ENCODE measurements around the gene TMEM52. TPM values are rescaled to one million over a fixed set of nuclear protein-coding genes. Genes with fewer than 3 reads are reported as not detected.
A peak's percentile ranks its signal among the peaks of the same experiment; 100 is the strongest.

The TMEM52 gene
- total RNA-seq, 3 donors from 2014 or later (not counting 1 experiment from before 2014, with no cell fraction given), result 0.41 TPM; not detected in 2

- Histone ChIP-seq H3K4me1 (ENCODE audit: control insufficient read depth, insufficient read depth, low read length) (peaks cover 10% of the 10 kb centered on the region), H3K36me3 (ENCODE audit: control insufficient read depth, insufficient read depth, low read length) (no peaks in the 10 kb centered on the region), H3K9me3 (ENCODE audit: control insufficient read depth, insufficient read depth, low read length) (no peaks in the 10 kb centered on the region), H3K4me3 (ENCODE audit: low read length) (no peak overlapping the region), H3K27me3 (ENCODE audit: control insufficient read depth, insufficient read depth, low read length) (peaks cover 2% of the 10 kb centered on the region), H3K27ac (ENCODE audit: low read length) (no peak overlapping the region)
- H3K4me3 Mint-ChIP-seq, result no peak overlapping the region
- H3K27ac Mint-ChIP-seq, result no peak overlapping the region
- TF ChIP-seq CTCF (IDR thresholded peaks at IDR 0.05), result no peak
- no peak for ATAC-seq
- no peaks in the 10 kb centered on the region for H3K9me3 Mint-ChIP-seq
- H3K4me1 Mint-ChIP-seq, result peaks cover 0 to 8% of the 10 kb centered on the region in 2 donors
- H3K27me3 Mint-ChIP-seq (ENCODE audit: low read depth in 2 of 2), result peaks cover 3 to 7% of the 10 kb centered on the region in 2 donors
- no peak for DNase-seq
- intact Hi-C loops (cut with micrococcal nuclease), result loop anchor here (10.0 kb wide), 1 partner anchor 439 kb away; no protein-coding TSS in a partner anchor
- WGBS (ENCODE audit: insufficient coverage), result 92% methylated on average over 29 of the region's 29 CpGs
- no peaks in the 10 kb centered on the region for H3K36me3 Mint-ChIP-seq
Measured at GRCh38 chr1:1945782-1946393, 26.8 kb upstream of the TMEM52 start.

- no peak overlapping the region for H3K27ac ChIP-seq (ENCODE audit: low read length)
- H3K27ac Mint-ChIP-seq, result no peak overlapping the region
- WGBS (ENCODE audit: insufficient coverage), result 22% methylated on average over 37 of the region's 37 CpGs
- H3K9me3 Mint-ChIP-seq, result no peaks in the 10 kb centered on the region
- DNase-seq (peak; percentile 54 to 76), ATAC-seq (peak; percentile 71 to 99 (median 96))
- H3K9me3 ChIP-seq (ENCODE audit: control insufficient read depth, insufficient read depth, low read length), result no peaks in the 10 kb centered on the region
- peak; percentile 85 for TF ChIP-seq CTCF (IDR thresholded peaks at IDR 0.05)
- intact Hi-C loops (cut with micrococcal nuclease), result loop anchor here (5.0 to 10.0 kb wide), 2 partner anchors 103 to 441 kb away; no protein-coding TSS in a partner anchor
- peaks cover 0 to 8% of the 10 kb centered on the region in 2 donors for H3K4me1 Mint-ChIP-seq
- no peaks in the 10 kb centered on the region for H3K36me3 Mint-ChIP-seq
- peaks cover 10% of the 10 kb centered on the region for H3K4me1 ChIP-seq (ENCODE audit: control insufficient read depth, insufficient read depth, low read length)
- H3K4me3 ChIP-seq (ENCODE audit: low read length), result no peak overlapping the region
- H3K36me3 ChIP-seq (ENCODE audit: control insufficient read depth, insufficient read depth, low read length), result no peaks in the 10 kb centered on the region
- no peak overlapping the region for H3K4me3 Mint-ChIP-seq
- H3K27me3 Mint-ChIP-seq (ENCODE audit: low read depth in 2 of 2), result no peaks in the 10 kb centered on the region
- peaks cover 2% of the 10 kb centered on the region for H3K27me3 ChIP-seq (ENCODE audit: control insufficient read depth, insufficient read depth, low read length)
Measured at GRCh38 chr1:1943834-1944570, 24.9 kb upstream of the TMEM52 start.

GRCh38 chr1:1942753-1943656 lies 23.9 kb upstream of the TMEM52 start:
- Histone ChIP-seq H3K9me3 (ENCODE audit: control insufficient read depth, insufficient read depth, low read length) (no peaks in the 10 kb centered on the region), H3K4me3 (ENCODE audit: low read length) (no peak overlapping the region), H3K4me1 (ENCODE audit: control insufficient read depth, insufficient read depth, low read length) (peaks cover 10% of the 10 kb centered on the region), H3K27me3 (ENCODE audit: control insufficient read depth, insufficient read depth, low read length) (peaks cover 2% of the 10 kb centered on the region), H3K36me3 (ENCODE audit: control insufficient read depth, insufficient read depth, low read length) (no peaks in the 10 kb centered on the region), H3K27ac (ENCODE audit: low read length) (no peak overlapping the region)
- H3K9me3 Mint-ChIP-seq, result no peaks in the 10 kb centered on the region
- H3K27me3 Mint-ChIP-seq (ENCODE audit: low read depth in 2 of 2), result no peaks in the 10 kb centered on the region
- intact Hi-C loops (cut with micrococcal nuclease), result loop anchor here (5.0 to 10.0 kb wide), 2 partner anchors 104 to 442 kb away; no protein-coding TSS in a partner anchor
- no peak overlapping the region for H3K27ac Mint-ChIP-seq
- peaks cover 0 to 8% of the 10 kb centered on the region in 2 donors for H3K4me1 Mint-ChIP-seq
- no peak for ATAC-seq
- DNase-seq, result no peak
- no peak overlapping the region for H3K4me3 Mint-ChIP-seq
- TF ChIP-seq CTCF (IDR thresholded peaks at IDR 0.05), result no peak
- 88% methylated on average over 45 of the region's 45 CpGs for WGBS (ENCODE audit: insufficient coverage)
- no peaks in the 10 kb centered on the region for H3K36me3 Mint-ChIP-seq

Data from natural killer cell (primary cell).